DOHH2 (cell line): ENCODE data around the gene OR4D1.

ENCODE experiments used
- H3F3A ChIP-seq: fragments of 200-600 bp; sonication (generic), shearing (Covaris generic); 2 replicates; pipeline ENCODE4 v1.6.0; 2016; ENCODE audit warnings: antibody characterized with exemption, mild to moderate bottlenecking; ENCODE audit not compliant: control insufficient read depth, insufficient read depth
- H3K27ac ChIP-seq: fragments of 200-600 bp; sonication (generic); 2 replicates; pipeline ENCODE4 v1.5.1; 2014; ENCODE audit warnings: low read depth, mild to moderate bottlenecking, low read length, moderate library complexity
- H3K27me3 ChIP-seq: fragments of 200-600 bp; sonication (generic); 2 replicates; pipeline ENCODE4 v1.6.1; 2014; ENCODE audit warnings: mild to moderate bottlenecking, low read length, mixed read lengths; ENCODE audit not compliant: control insufficient read depth
- H3K36me3 ChIP-seq: fragments of 200-600 bp; sonication (generic); 2 replicates; pipeline ENCODE4 v1.6.1; 2014; ENCODE audit warnings: mild to moderate bottlenecking, low read length, moderate library complexity, mixed read lengths; ENCODE audit not compliant: control insufficient read depth
- H3K4me1 ChIP-seq: fragments of 200-600 bp; sonication (generic); 2 replicates; pipeline ENCODE4 v1.6.1; 2014; ENCODE audit warnings: mild to moderate bottlenecking, low read length, mixed read lengths; ENCODE audit not compliant: control insufficient read depth
- H3K4me2 ChIP-seq: fragments of 200-600 bp; sonication (generic); 2 replicates; pipeline ENCODE4 v1.6.0; 2014; ENCODE audit warnings: mild to moderate bottlenecking, low read length, moderate library complexity
- H3K4me3 ChIP-seq: fragments of 200-600 bp; sonication (generic); 2 replicates; pipeline ENCODE4 v1.5.1; 2014; ENCODE audit warnings: mild to moderate bottlenecking, low read length, mixed read lengths
- H3K79me2 ChIP-seq: fragments of 200-600 bp; sonication (generic); 2 replicates; pipeline ENCODE4 v1.6.1; 2014; ENCODE audit warnings: mild to moderate bottlenecking, low read length, mixed read lengths; ENCODE audit not compliant: control insufficient read depth
- H3K9me2 ChIP-seq: fragments of 200-600 bp; sonication (generic); replicated peaks from 2 replicates; pipeline ENCODE4 v1.6.1; 2014; ENCODE audit warnings: mild to moderate bottlenecking, low read length, mixed read lengths; ENCODE audit not compliant: control insufficient read depth
- H3K9me3 ChIP-seq: fragments of 200-600 bp; sonication (generic); 2 replicates; pipeline ENCODE4 v1.6.1; 2014; ENCODE audit warnings: antibody characterized with exemption, low read length, mixed read lengths; ENCODE audit not compliant: control insufficient read depth, insufficient read depth
- H4K20me1 ChIP-seq: fragments of 200-600 bp; sonication (generic); 2 replicates; pipeline ENCODE4 v1.6.0; 2014; ENCODE audit warnings: low read depth, mild to moderate bottlenecking, antibody characterized with exemption, low read length, moderate library complexity; ENCODE audit not compliant: control insufficient read depth, insufficient read depth
- CTCF ChIP-seq: fragments of 200-600 bp; sonication (generic); IDR thresholded peaks from one replicate; pipeline ENCODE4 v1.5.1; 2014; ENCODE audit warnings: antibody characterized with exemption, mild to moderate bottlenecking, low read depth, low read length; ENCODE audit not compliant: poor library complexity, severe bottlenecking
- EZH2phosphoT487 ChIP-seq: fragments of 200-600 bp; sonication (generic); IDR thresholded peaks from 2 replicates; pipeline ENCODE4 v1.6.1; 2017; ENCODE audit warnings: borderline replicate concordance, mild to moderate bottlenecking, antibody characterized with exemption, low read length, moderate library complexity, mixed read lengths

OR4D1 gene

GRCh38 chr17:58181796-58182195, 33.6 kb downstream of the OR4D1 start:
- Histone ChIP-seq H3K9me2 (no peaks in the 10 kb centered on the region), H3K4me1 (peaks cover 7% of the 10 kb centered on the region; the same call in 1 of the 2 replicates), H3K36me3 (no peaks in the 10 kb centered on the region), H3K4me3 (no peak overlapping the region), H3K27me3 (0 out of 2 replicates have a peak, but pooled peaks cover 3% of the 10 kb centered on the region), H3K79me2 (no peaks in the 10 kb centered on the region), H3F3A (no peaks in the 10 kb centered on the region), H3K4me2 (no peak overlapping the region), H3K27ac (no peak overlapping the region), H3K9me3 (no peaks in the 10 kb centered on the region), H4K20me1 (no peaks in the 10 kb centered on the region)
- no peak for TF ChIP-seq CTCF
- no peak for TF ChIP-seq EZH2phosphoT487

- Histone ChIP-seq H3K4me3 (no peak overlapping the region), H3K4me1 (peaks cover 7% of the 10 kb centered on the region; the same call in 1 of the 2 replicates), H3K27me3 (0 out of 2 replicates have a peak, but pooled peaks cover 3% of the 10 kb centered on the region), H3K9me3 (no peaks in the 10 kb centered on the region), H3K36me3 (no peaks in the 10 kb centered on the region), H3F3A (no peaks in the 10 kb centered on the region), H4K20me1 (no peaks in the 10 kb centered on the region), H3K4me2 (no peak overlapping the region), H3K27ac (no peak overlapping the region), H3K9me2 (no peaks in the 10 kb centered on the region), H3K79me2 (no peaks in the 10 kb centered on the region)
- no peak for TF ChIP-seq EZH2phosphoT487
- no peak for TF ChIP-seq CTCF
These were observed 35.3 kb downstream of the OR4D1 start for GRCh38 chr17:58183514-58183913.

GRCh38 chr17:58184308-58184985, 36.3 kb downstream of the OR4D1 start:
- no peak overlapping the region for H3K27ac ChIP-seq
- H3K4me2 ChIP-seq: no peak overlapping the region
- no peaks in the 10 kb centered on the region for H3K9me2 ChIP-seq
- H3K27me3 ChIP-seq: 0 out of 2 replicates have a peak, but pooled peaks cover 3% of the 10 kb centered on the region
- no peaks in the 10 kb centered on the region for H3K79me2 ChIP-seq
- no peaks in the 10 kb centered on the region for H3K36me3 ChIP-seq
- TF ChIP-seq EZH2phosphoT487 (no peak), CTCF (no peak)
- H3K4me3 ChIP-seq: no peak overlapping the region
- peaks cover 7% of the 10 kb centered on the region; the same call in 1 of the 2 replicates for H3K4me1 ChIP-seq
- H4K20me1 ChIP-seq: no peaks in the 10 kb centered on the region
- H3F3A ChIP-seq: no peaks in the 10 kb centered on the region
- H3K9me3 ChIP-seq: no peaks in the 10 kb centered on the region
